GM18867 (cell line): ENCODE results near the gene FNBP1.
A peak's percentile ranks its signal among the peaks of the same experiment; 100 is the strongest.

Source experiments
- ATAC-seq: cut with Tn5 transposase; IDR thresholded peaks from one replicate; pipeline ENCODE4 v1.9.1; 2021; ENCODE audit warnings: mild to moderate bottlenecking, moderate library complexity; ENCODE audit not compliant: unreplicated experiment

The FNBP1 gene

DNA sequence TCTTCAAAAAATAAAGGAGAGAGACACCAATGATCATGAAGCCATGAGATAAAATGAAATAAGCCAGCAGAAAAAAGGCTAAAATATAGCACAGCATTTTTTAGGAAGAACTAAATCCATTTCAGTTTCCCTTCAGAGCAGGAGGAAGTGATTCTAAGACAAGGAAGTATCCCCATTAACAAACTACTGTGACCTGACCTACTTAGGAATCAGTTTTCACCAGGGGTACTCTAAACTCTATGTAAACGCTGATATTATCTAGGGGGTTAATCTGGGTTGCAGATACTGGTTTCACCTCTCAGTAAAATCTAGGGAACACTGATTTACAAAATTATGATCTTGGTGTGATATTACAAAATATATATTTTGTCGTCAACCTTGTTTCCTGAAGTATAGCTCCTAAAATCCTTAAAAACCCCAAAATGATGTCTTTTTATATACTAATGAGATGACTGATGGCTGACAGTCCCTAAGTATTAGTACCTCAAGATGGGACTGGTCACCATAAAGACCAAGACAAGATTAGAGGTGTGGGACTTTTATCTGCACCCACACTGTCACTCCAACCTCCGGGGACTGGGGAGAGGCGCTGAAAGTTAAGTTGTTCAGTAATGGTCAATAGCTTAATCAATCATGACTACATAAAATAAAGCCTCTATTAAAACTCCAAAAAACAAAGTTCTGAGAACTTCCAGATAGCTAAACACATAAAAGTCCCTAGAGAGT lies 2.9 kb upstream of the FNBP1 start:
- ATAC-seq = no peak

- no peak for ATAC-seq
Measured at GRCh38 chr9:130043654-130044623, 950 bp upstream of the FNBP1 start.

DNA sequence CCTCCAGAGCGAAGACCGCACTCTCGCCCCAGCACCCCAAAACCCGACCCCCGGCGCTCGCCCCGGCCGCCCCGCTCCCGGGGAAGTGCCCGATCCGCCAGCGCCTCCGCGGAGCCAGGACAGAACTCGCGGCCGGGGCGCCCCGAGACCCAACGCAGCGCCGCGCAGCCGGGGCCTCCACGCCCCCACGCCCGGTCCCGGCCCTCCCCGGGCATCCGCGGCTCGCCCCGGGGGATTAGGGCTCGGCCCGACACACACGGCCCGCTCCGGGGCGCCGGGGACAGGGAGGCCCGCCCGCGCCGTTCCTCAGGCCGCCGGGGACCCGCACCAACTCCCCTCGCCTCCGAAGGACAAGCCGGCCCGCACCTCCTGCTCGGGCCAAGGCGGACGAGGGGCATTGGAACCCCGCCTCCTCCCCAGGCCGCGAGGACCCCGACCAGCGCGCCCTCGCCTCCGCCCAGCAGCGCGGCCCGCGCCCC lies 544 bp downstream of the FNBP1 start:
- ATAC-seq = no peak

DNA sequence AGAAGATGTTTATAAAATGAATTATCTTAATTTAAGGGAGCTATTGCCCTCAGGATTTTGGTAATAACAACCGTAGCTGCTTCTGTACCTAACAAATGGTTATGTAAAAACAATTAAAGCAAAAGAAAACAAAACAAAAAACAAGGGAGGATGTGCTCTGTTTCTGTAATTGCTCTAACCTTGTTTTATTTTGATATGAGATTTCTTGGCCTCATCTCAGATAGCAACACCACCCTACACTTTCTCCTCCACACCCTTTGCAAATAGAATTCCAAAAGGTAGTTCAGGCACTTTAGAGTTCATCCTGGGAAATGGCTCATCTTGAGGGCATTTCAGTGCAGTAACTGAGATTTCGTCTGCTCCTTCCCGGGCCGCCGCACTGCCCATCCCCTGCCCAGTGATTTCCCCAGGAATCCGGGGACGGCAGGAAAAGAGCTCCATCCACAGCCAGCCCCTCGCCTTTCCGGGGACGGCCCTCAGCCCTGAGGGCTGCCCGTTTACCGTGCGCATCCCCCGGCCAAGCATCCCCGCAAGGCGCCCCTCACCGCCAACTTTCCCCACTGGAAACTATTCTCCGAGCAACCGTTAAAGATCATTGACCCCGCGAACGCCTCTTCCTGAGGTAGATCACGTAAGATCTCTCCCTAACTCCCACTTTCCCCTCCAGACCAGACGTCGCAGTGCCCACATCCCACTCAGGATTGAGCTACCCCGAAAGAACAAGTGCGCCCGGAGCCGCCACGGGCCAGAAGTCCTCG lies 1.2 kb downstream of the FNBP1 start:
- no peak for ATAC-seq

DNA sequence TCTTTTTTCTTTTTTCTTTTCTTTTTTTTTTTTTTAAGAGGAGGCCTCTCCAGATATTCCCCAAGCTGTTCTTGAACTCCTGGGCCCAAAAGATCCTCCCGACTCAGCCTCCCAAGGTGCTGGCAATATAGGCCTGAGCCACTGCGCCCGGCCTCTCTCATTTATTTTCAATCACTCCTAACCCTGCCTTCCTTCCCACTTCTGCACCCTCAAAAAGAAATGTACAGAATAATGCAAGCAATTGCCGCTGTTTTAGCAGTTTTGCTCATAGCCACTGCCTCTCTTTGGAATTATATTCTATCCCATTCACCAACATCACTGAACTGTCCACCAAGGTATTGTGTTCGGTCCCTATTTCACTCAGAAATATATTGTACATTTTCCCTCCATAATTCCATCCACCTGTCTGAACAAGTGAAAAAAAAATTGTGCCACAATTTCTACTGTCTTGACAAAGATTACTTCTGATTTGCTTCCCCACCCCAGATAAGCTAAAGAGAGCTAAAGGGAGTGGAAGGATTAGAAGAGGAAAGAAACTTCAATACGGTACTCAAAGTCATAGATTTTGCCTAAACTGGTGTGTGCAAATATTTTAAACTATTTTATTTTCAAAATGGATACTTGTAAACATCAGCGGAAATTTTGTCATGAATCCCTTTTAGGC lies 1.9 kb downstream of the FNBP1 start:
- no peak for ATAC-seq

- peak; percentile 27 for ATAC-seq
Measured at GRCh38 chr9:130039528-130040147, 3.4 kb downstream of the FNBP1 start.

- ATAC-seq = no peak
Measured at GRCh38 chr9:130036099-130036498, 6.9 kb downstream of the FNBP1 start.

- no peak for ATAC-seq
Measured at GRCh38 chr9:130034570-130034969, 8.4 kb downstream of the FNBP1 start.

- ATAC-seq = no peak
Measured at GRCh38 chr9:130030651-130031127, 12.3 kb downstream of the FNBP1 start.

DNA sequence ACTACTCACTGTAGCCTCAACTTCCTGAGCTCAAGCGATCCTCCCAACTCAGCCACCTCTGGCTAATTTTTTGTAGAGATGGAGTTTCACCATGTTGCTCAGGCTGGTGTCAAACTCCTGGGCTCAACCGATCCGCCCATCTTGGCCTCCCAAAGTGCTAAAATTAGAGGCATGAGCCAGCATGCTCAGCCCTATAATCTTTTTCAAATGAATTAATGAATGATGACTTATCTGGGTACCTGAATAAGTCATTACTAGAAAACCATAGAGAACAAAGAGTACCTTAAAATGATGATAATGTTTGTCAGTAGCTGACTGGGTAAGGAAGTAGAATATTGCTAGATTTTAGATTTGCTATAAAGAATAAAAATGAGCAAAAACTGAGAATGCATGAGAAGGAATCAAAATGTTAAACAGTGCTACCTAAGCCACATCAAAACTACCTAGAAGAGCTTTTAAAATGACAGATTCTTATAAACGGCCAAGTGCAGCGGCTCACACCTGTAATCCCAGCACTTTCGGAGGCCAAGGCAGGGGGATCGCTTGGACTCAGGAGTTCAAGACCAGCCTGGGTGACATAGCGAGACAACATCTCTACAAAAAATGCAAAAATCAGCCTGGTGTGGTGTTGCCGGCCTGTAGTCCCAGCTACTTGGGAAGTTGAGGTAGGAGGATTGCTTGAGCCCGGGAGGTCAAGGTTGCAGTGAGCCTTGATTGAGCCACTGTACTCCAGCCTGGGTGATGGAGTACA lies 13.6 kb downstream of the FNBP1 start:
- ATAC-seq = no peak

- ATAC-seq = no peak
Measured at GRCh38 chr9:130028493-130029222, 14.3 kb downstream of the FNBP1 start.

- no peak for ATAC-seq
Measured at GRCh38 chr9:130027533-130028365, 15.2 kb downstream of the FNBP1 start.

DNA sequence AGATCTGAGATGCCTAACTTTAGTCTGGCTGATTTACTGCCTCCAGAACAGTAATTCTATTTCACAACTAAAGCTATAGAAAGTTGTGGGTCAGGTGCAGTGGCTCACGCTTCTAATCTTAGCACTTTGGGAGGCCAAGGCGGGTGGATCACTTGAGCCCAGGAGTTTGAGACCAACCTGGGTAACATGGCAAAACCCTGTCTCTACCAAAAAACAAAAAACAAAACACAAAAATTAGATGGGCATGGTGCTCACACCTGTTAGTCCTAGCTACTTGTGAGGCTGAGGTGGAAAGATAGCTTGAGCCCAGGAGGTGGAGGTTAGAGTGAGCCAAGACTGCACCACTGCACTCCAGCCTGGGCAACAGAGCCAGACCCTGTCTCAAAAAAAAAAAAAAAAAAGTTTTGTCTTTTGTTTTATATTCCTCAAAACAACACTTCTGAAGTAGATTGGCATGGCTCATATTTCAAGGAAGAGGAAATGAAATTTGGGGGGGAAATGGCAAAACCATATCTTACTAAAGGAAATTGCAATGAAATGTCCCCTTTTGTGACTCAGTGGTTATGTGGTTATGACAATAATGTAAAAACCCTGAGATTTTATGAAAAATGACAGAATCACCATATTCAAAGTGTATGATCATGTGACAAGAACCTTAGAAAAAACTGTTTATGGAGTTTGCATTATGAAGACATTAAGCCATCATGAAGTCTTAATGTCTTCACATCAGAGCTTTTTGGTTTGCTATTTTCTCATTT lies 16.2 kb downstream of the FNBP1 start:
- no peak for ATAC-seq

DNA sequence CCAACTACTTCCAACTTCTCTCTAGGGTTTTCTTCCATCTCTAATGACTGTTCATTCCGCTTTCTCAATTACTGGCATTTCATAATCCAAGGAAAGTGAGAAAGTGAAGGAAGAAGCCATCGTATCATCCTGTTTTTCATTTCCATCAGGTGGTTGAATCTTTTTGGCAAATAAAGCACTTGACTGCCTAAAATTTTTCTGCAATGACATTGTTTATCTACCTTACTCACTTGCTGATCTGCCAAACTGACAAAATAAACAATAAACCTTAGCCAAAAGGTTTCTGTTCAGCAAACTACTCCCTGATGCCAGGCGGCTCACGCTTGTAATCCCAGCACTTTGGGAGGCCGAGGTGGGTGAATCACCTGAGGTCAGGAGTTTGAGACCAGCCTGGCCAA lies 18.4 kb downstream of the FNBP1 start:
- no peak for ATAC-seq

- ATAC-seq = no peak
Measured at GRCh38 chr9:130023994-130024596, 18.9 kb downstream of the FNBP1 start.

GRCh38 chr9:130023144-130023787 lies 19.7 kb downstream of the FNBP1 start:
- no peak for ATAC-seq
